ENCODE measurements around the gene LCORL. TPM values are rescaled to one million over a fixed set of nuclear protein-coding genes. Genes with fewer than 3 reads are reported as not detected.

Gene LCORL
- total RNA-seq, 1 experiment from 2014 or later = 15.5 TPM

DNA sequence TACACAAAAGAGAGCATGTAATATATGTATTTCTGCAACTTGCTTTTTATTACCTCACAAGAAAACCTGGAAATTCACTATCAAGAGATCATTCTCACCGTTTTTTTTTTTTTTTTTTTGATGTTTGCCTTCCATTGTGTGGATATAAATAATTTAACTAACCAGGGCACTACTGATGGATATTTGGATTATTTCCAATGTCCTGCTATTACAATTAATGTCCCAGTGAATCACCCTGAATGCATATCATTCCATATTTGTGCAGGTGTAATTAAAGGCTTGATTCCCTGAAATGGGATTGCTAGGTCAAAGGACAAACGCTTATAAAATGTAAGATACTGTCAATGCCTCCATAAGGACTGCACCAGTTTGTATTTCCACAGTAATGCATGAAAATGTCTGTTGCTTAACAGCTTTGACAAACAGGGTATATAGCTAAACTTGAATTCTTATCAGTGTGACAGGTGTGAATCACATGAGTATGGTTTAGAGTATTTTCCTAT lies 123.0 kb downstream of the LCORL start:
- Histone ChIP-seq H3K79me1 (ENCODE audit: insufficient read depth, low read depth, low read length, poor library complexity, severe bottlenecking) (no peaks in the 10 kb centered on the region), H3K27ac (ENCODE audit: insufficient read length, low read depth, low read length) (no peak overlapping the region), H3K4ac (ENCODE audit: low read depth, low read length) (no peak overlapping the region), H2AK5ac (ENCODE audit: insufficient read length, low read length) (no peak overlapping the region), H3K79me2 (ENCODE audit: insufficient read depth, low read length) (no peaks in the 10 kb centered on the region), H3K4me2 (ENCODE audit: insufficient read depth, insufficient read length, low read length) (no peak overlapping the region), H3K9me3 (ENCODE audit: control insufficient read depth, low read depth, low read length) (no peaks in the 10 kb centered on the region), H4K5ac (ENCODE audit: insufficient read length, low read depth, low read length) (no peak overlapping the region), H3K27me3 (ENCODE audit: insufficient read depth, low read length) (no peaks in the 10 kb centered on the region), H3K14ac (ENCODE audit: insufficient read depth, low read length) (no peak overlapping the region), H4K20me1 (ENCODE audit: control insufficient read depth, insufficient read depth, insufficient read length) (no peaks in the 10 kb centered on the region), H2BK120ac (ENCODE audit: low read depth, low read length, poor library complexity, severe bottlenecking) (no peak overlapping the region), H3K23ac (ENCODE audit: insufficient read length, low read depth, low read length) (no peak overlapping the region), H3K4me1 (ENCODE audit: insufficient read depth, low read length) (no peaks in the 10 kb centered on the region), H4K8ac (replicated peaks; ENCODE audit: insufficient read length, low read depth, low read length) (no peak overlapping the region), H3K9ac (ENCODE audit: extremely low read depth, insufficient read length, low read length) (no peak overlapping the region), H2BK12ac (ENCODE audit: insufficient read length, low read depth, low read length) (no peak overlapping the region), H2BK5ac (ENCODE audit: insufficient read length, low read length) (no peak overlapping the region), H3T11ph (ENCODE audit: low read length) (no peak overlapping the region), H2BK20ac (ENCODE audit: low read depth, low read length, poor library complexity, severe bottlenecking) (no peak overlapping the region), H2BK15ac (ENCODE audit: low read depth, low read length) (no peak overlapping the region), H3K23me2 (ENCODE audit: insufficient read length, low read depth, low read length, poor library complexity, severe bottlenecking) (no peaks in the 10 kb centered on the region), H3K56ac (ENCODE audit: insufficient read length, low read depth, low read length) (no peak overlapping the region), H3K18ac (ENCODE audit: insufficient read length, low read depth, low read length) (no peak overlapping the region), H4K91ac (ENCODE audit: insufficient read length, low read depth, low read length) (no peak overlapping the region), H2AFZ (ENCODE audit: low read length) (no peak overlapping the region)
- Mint-ChIP-seq H3K27me3 (ENCODE audit: low read depth) (no peaks in the 10 kb centered on the region), H3K4me3 (no peak overlapping the region), H3K27ac (peak overlapping the region in 1 of 3 experiments; percentile 13; a peak in 1 of 7 replicates), H3K9me3 (no peaks in the 10 kb centered on the region), H3K36me3 (ENCODE audit: insufficient read depth in 1 of 3, low read depth in 3 of 3) (no peaks in the 10 kb centered on the region), H3K4me1 (no peaks in the 10 kb centered on the region)
- TF ChIP-seq, protein P1, sequence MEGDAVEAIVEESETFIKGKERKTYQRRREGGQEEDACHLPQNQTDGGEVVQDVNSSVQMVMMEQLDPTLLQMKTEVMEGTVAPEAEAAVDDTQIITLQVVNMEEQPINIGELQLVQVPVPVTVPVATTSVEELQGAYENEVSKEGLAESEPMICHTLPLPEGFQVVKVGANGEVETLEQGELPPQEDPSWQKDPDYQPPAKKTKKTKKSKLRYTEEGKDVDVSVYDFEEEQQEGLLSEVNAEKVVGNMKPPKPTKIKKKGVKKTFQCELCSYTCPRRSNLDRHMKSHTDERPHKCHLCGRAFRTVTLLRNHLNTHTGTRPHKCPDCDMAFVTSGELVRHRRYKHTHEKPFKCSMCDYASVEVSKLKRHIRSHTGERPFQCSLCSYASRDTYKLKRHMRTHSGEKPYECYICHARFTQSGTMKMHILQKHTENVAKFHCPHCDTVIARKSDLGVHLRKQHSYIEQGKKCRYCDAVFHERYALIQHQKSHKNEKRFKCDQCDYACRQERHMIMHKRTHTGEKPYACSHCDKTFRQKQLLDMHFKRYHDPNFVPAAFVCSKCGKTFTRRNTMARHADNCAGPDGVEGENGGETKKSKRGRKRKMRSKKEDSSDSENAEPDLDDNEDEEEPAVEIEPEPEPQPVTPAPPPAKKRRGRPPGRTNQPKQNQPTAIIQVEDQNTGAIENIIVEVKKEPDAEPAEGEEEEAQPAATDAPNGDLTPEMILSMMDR (conservative IDR thresholded peaks at IDR 0.05) = no peak
- DNase-seq = no peak
- no CpG with 5 or more reads among the region's 2 CpGs for WGBS (ENCODE audit: extremely low coverage, insufficient read length, low lambda C conversion rate)

Measured in H9 (cell line).